GM18505 (cell line): ENCODE results near the gene CDH23.

Source experiments
- ATAC-seq: cut with Tn5 transposase; IDR thresholded peaks from one replicate; pipeline ENCODE4 v1.9.1; 2021; ENCODE audit not compliant: unreplicated experiment
- POLR2A ChIP-seq: IDR thresholded peaks from 4 replicates; pipeline ENCODE4 v1.6.1; 2011; ENCODE audit warnings: borderline replicate concordance; ENCODE audit not compliant: insufficient read depth, insufficient read length; ENCODE audit errors: extremely low read depth

Gene CDH23

GRCh38 chr10:71694039-71694501, 297.4 kb downstream of the CDH23 start:
- ATAC-seq = no peak
- TF ChIP-seq POLR2A = no peak

GRCh38 chr10:71694567-71694968, 297.8 kb downstream of the CDH23 start:
- peak; percentile 69 for ATAC-seq
- no peak for TF ChIP-seq POLR2A

- ATAC-seq = no peak
- no peak for TF ChIP-seq POLR2A
Measured at GRCh38 chr10:71695502-71696476, 299.1 kb downstream of the CDH23 start.

GRCh38 chr10:71696628-71697326, 300.1 kb downstream of the CDH23 start:
- no peak for ATAC-seq
- TF ChIP-seq POLR2A = no peak

- TF ChIP-seq POLR2A = no peak
- ATAC-seq = no peak
Measured at GRCh38 chr10:71697938-71698709, 301.4 kb downstream of the CDH23 start.

DNA sequence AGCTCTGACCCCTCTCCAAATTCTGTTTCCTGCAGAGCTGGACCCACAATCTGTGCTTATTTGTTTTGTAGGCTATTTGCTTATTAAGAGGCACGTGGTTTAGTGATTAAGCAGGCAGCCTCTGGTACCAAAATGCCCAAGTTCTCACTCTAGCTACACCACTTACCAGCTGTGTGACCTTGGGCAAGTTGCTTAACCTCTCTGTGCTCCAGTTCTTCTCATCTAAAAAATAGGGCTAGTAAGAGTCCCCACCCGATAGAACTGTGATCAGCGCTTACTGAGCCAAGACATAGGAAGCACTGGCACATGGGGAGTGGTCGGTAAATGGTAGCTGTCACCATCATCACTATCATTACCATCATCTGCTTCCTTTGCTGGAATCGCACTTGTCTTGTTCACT, 302.0 kb downstream of the CDH23 start:
- ATAC-seq = no peak
- no peak for TF ChIP-seq POLR2A

GRCh38 chr10:71700731-71701368, 304.1 kb downstream of the CDH23 start:
- no peak for ATAC-seq
- no peak for TF ChIP-seq POLR2A

GRCh38 chr10:71701496-71702132, 304.9 kb downstream of the CDH23 start:
- no peak for TF ChIP-seq POLR2A
- no peak for ATAC-seq

DNA sequence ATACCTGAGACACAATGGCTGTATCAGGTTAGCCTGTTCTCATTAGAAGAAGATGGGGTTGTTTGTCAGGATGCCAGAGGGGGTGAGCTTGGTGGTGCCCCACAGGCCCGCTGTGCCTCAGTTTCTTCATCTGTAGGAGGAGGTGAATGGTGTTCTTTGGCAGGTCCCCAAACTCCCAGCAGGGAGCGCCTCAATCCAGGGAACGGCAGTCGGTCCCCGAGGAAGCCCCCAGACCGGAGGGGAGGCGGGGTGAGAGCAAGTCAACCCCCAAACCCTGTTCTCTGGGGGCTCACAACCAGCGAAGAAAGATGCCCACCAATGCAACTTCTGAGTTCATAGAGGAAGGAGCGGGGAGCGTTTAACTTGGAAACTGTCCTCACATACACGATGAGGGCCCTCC, 306.9 kb downstream of the CDH23 start:
- no peak for ATAC-seq
- TF ChIP-seq POLR2A = no peak

DNA sequence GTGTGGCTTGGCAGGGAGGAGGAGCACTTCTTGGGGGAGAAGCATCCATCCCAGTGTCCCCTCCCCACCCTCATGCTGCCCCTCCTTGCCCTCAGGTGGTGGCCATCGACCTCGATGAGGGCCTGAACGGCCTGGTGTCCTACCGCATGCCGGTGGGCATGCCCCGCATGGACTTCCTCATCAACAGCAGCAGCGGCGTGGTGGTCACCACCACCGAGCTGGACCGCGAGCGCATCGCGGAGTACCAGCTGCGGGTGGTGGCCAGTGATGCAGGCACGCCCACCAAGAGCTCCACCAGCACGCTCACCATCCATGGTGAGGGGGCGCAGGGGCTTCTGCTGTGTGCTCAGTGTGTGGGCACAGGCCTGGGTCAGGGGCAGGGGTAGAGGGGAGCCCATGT, 308.1 kb downstream of the CDH23 start:
- no peak for TF ChIP-seq POLR2A
- no peak for ATAC-seq

- TF ChIP-seq POLR2A = no peak
Measured at GRCh38 chr10:71705582-71705981, 308.9 kb downstream of the CDH23 start.

GRCh38 chr10:71706216-71707121, 309.7 kb downstream of the CDH23 start:
- no peak for TF ChIP-seq POLR2A
- no peak for ATAC-seq

More at GRCh38 chr10:71705582-71705981, 308.9 kb downstream of the CDH23 start:
- no peak for ATAC-seq

DNA sequence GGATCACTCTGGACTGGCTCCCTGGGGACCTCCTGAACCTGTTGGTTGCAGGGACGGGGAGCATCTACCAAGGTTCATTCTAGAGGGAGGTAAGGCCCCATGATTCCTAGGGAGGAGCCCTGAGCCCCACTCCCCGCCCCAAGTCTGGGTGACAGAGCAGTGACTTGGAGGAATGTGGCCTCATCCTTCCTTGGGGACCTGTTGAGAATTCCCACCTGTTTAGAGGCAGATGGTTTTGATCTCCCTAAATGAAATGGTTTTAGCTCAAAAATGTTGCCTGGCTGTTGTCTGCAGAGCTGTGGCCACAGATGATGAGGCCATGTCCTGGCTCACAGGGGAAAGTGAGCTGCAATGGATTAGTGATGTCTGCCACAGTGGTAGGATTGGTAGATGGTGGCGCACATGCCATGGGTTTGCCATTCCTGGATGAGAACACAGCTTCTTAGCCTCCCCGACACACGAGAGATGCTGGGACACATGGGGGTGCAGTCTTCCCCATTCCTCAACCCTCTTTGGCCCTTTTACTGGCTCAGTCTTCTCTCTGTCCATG, 310.6 kb downstream of the CDH23 start:
- no peak for ATAC-seq
- no peak for TF ChIP-seq POLR2A
